Uterus (tissue), 2 donors: Measurements from ENCODE around the gene RALGPS1.

Experiments used
- POLR2A ChIP-seq, 2 donors: fragments of 450-650 bp; IDR thresholded peaks; one replicate each; pipeline ENCODE4 v1.6.1; 2016; ENCODE audit warnings: antibody characterized with exemption in 2 of 2, mild to moderate bottlenecking in 1 of 2, moderate library complexity in 1 of 2
- TF ChIP-seq, protein P1 (sequence below), 4 experiments: fragments of 200-600 bp in 2 of 4; fragments of 450-650 bp in 2 of 4; sonication (generic) in 2 of 4; IDR thresholded peaks; one replicate each; pipeline ENCODE4 v1.5.1; 2016 to 2019; ENCODE audit warnings: antibody characterized with exemption in 4 of 4, mild to moderate bottlenecking in 2 of 4, moderate library complexity in 1 of 4

DNA sequence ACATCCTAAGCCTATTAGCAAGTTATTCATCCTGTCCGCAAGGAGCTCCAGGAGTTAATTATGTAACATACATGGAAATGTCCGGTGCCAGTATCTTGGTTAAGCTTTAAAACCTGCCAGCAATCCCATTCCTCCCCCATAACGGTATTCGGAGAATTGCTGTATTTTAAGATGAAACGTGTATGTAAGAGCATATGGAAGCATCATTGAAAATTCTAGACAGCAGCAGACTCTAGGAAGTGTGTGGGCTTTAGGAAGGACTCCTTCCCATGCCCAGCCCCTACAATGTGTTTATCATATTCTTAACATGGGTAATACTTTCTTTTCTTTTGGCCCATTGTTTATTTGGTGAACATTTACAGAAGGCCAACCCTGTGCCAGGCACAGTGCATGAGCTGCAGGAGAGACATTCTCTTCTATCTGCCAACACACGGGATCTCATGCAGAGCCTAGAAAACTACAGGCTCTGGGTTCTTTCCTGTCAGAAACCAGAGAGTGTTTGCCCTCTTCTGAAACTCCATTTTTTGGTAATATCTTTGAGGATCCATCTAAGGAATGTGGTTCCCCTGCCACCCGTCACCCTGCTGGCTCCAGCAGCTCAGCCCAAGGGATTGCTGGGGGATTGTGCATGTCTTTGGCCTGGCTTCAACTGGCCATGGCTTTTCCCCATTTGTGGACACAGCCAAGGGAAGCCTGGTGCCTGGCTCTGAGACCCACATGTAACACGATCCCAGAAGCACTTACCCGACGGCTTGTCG, 192.8 kb downstream of the RALGPS1 start:
- TF ChIP-seq, protein P1, sequence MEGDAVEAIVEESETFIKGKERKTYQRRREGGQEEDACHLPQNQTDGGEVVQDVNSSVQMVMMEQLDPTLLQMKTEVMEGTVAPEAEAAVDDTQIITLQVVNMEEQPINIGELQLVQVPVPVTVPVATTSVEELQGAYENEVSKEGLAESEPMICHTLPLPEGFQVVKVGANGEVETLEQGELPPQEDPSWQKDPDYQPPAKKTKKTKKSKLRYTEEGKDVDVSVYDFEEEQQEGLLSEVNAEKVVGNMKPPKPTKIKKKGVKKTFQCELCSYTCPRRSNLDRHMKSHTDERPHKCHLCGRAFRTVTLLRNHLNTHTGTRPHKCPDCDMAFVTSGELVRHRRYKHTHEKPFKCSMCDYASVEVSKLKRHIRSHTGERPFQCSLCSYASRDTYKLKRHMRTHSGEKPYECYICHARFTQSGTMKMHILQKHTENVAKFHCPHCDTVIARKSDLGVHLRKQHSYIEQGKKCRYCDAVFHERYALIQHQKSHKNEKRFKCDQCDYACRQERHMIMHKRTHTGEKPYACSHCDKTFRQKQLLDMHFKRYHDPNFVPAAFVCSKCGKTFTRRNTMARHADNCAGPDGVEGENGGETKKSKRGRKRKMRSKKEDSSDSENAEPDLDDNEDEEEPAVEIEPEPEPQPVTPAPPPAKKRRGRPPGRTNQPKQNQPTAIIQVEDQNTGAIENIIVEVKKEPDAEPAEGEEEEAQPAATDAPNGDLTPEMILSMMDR (IDR thresholded peaks at IDR 0.05): no peak
- TF ChIP-seq POLR2A (IDR thresholded peaks at IDR 0.05): no peak
